GM23338 (cell line): ENCODE measurements around the gene CCL17. TPM values are rescaled to one million over a fixed set of nuclear protein-coding genes. Genes with fewer than 3 reads are reported as not detected.

Experiments
- ATAC-seq: fragments of 200-7000 bp; cut with Tn5 transposase; 3 replicates; pipeline ENCODE4 v1.9.1; 2020
- DNase-seq: peaks from one replicate; pipeline ENCODE4 v3.0.0-alpha.2; 2015; ENCODE audit warnings: low spot score
- H2AFZ ChIP-seq: fragments of 200-600 bp; sonication (generic); 2 replicates; pipeline ENCODE4 v1.8.0; 2016; ENCODE audit warnings: antibody characterized with exemption, mild to moderate bottlenecking, moderate library complexity
- H3F3A ChIP-seq: fragments of 200-600 bp; sonication (generic); replicated peaks from 2 replicates; pipeline ENCODE4 v1.8.0; 2017; ENCODE audit warnings: antibody characterized with exemption, mixed run types, low read depth
- H3K27ac ChIP-seq: fragments of 200-600 bp; sonication (generic); 2 replicates; pipeline ENCODE4 v1.6.1; 2016; ENCODE audit warnings: low read depth
- H3K27me3 ChIP-seq: fragments of 200-600 bp; sonication (generic); 2 replicates; pipeline ENCODE4 v1.8.0; 2016; ENCODE audit warnings: mild to moderate bottlenecking, mixed run types, moderate library complexity; ENCODE audit not compliant: insufficient read depth
- H3K36me3 ChIP-seq: fragments of 200-600 bp; sonication (generic); 2 replicates; pipeline ENCODE4 v1.8.0; 2016; ENCODE audit warnings: mild to moderate bottlenecking; ENCODE audit not compliant: insufficient read depth
- H3K4me1 ChIP-seq: fragments of 200-600 bp; sonication (generic); 2 replicates; pipeline ENCODE4 v1.8.0; 2016; ENCODE audit warnings: mild to moderate bottlenecking, moderate library complexity; ENCODE audit not compliant: insufficient read depth
- H3K4me2 ChIP-seq: fragments of 200-600 bp; sonication (generic); 2 replicates; pipeline ENCODE4 v1.7.1; 2017; ENCODE audit warnings: mixed run types
- H3K4me3 ChIP-seq: fragments of 200-600 bp; sonication (generic); 2 replicates; pipeline ENCODE4 v1.6.1; 2016; ENCODE audit warnings: mixed run types
- H3K79me2 ChIP-seq: fragments of 200-600 bp; sonication (generic); replicated peaks from 2 replicates; pipeline ENCODE4 v1.8.0; 2017; ENCODE audit warnings: mild to moderate bottlenecking; ENCODE audit not compliant: insufficient read depth
- H3K9me2 ChIP-seq: fragments of 200-600 bp; sonication (generic); 2 replicates; pipeline ENCODE4 v1.8.0; 2017; ENCODE audit not compliant: insufficient read depth
- H4K20me1 ChIP-seq: fragments of 200-600 bp; sonication (generic); replicated peaks from 2 replicates; pipeline ENCODE4 v1.8.0; 2017; ENCODE audit warnings: mild to moderate bottlenecking; ENCODE audit not compliant: insufficient read depth
- H3K27ac Mint-ChIP-seq: 2 replicates; pipeline ENCODE4 v1.8.0; 2020; ENCODE audit warnings: inconsistent platforms, mild to moderate bottlenecking, moderate library complexity, mixed read lengths
- H3K27me3 Mint-ChIP-seq: 3 replicates; pipeline ENCODE4 v1.8.0; 2022; ENCODE audit warnings: low read depth, mild to moderate bottlenecking, moderate library complexity, mixed read lengths, inconsistent platforms; ENCODE audit not compliant: insufficient read depth, poor library complexity
- H3K36me3 Mint-ChIP-seq: 3 replicates; pipeline ENCODE4 v1.8.0; 2021; ENCODE audit warnings: low read depth, mild to moderate bottlenecking, inconsistent platforms, moderate library complexity, mixed read lengths
- H3K4me1 Mint-ChIP-seq: 3 replicates; pipeline ENCODE4 v1.8.0; 2020; ENCODE audit warnings: mild to moderate bottlenecking, inconsistent platforms, mixed read lengths
- H3K4me3 Mint-ChIP-seq: 3 replicates; pipeline ENCODE4 v1.8.0; 2021; ENCODE audit warnings: moderate library complexity, mild to moderate bottlenecking, inconsistent platforms, mixed read lengths
- H3K9me3 Mint-ChIP-seq: 3 replicates; pipeline ENCODE4 v1.8.0; 2020; ENCODE audit warnings: moderate library complexity, mild to moderate bottlenecking, inconsistent platforms, mixed read lengths
- CREB1 ChIP-seq: fragments of 250-450 bp; sonication (Bioruptor Pico); IDR thresholded peaks from 2 replicates; pipeline ENCODE4 v1.5.0; 2020; ENCODE audit warnings: low read depth, mild to moderate bottlenecking, moderate library complexity
- REST ChIP-seq: IDR thresholded peaks from one replicate; pipeline ENCODE4 v1.6.1; 2018; ENCODE audit warnings: antibody characterized with exemption; ENCODE audit not compliant: unreplicated experiment
- ZNF462 ChIP-seq: fragments of 250-450 bp; sonication (Bioruptor Pico); IDR thresholded peaks from 2 replicates; pipeline ENCODE4 v1.5.0; 2020; ENCODE audit warnings: mild to moderate bottlenecking, moderate library complexity
- polyA plus RNA-seq: library from polyadenylated mRNA; unstranded; fragments of >200 nt; fragmentation: Nextera tagmentation; extraction: Ambion mirVana; gene quantifications from 2 replicates; pipeline ENCODE4 v1.2.1, GENCODE V29; 2016
- total RNA-seq: library from RNA; depleted of rRNA; stranded (reverse); fragments of >200 nt; shearing (Covaris generic); gene quantifications from 2 replicates; pipeline ENCODE4 v1.2.3, GENCODE V29; 2014
- TF ChIP-seq, protein P1 (sequence below): IDR thresholded peaks from 2 replicates; pipeline ENCODE4 v1.6.1; 2016; ENCODE audit warnings: antibody characterized with exemption

The CCL17 gene
- total and polyA plus RNA-seq, 2 experiments from 2014 or later: not detected

DNA sequence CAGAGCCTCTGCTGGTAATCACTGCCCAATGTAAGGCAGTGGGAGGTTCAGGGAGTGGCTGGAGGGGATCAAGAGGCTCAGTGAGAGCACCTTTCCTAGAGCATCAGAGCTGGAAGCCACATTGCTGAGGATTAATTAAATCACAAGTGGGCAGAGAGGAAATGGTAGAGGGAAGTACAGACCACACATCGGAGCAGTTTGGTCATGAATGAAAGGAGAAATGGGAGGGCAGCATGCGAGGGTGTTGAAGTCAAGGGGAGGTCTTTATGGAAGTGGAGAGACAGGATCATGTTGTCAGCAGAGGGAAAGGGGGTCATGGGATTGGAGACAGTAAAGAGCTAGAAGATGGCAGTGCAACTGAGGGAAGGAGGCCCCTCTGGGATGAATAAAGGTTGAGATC is 2.3 kb downstream of the CCL17 start:
- Mint-ChIP-seq H3K27ac (no peak overlapping the region), H3K9me3 (no peaks in the 10 kb centered on the region), H3K4me3 (no peak overlapping the region), H3K4me1 (peaks cover 5% of the 10 kb centered on the region; the same call in 1 of the 3 replicates), H3K36me3 (no peaks in the 10 kb centered on the region), H3K27me3 (peaks cover 11% of the 10 kb centered on the region)
- Histone ChIP-seq H3K36me3 (no peaks in the 10 kb centered on the region), H3K4me2 (no peak overlapping the region), H2AFZ (no peak overlapping the region), H4K20me1 (no peaks in the 10 kb centered on the region), H3K27ac (no peak overlapping the region), H3K79me2 (no peaks in the 10 kb centered on the region), H3K9me2 (0 out of 2 replicates have a peak, but pooled peaks cover 4% of the 10 kb centered on the region), H3K4me1 (no peaks in the 10 kb centered on the region), H3F3A (no peaks in the 10 kb centered on the region), H3K4me3 (no peak overlapping the region), H3K27me3 (no peaks in the 10 kb centered on the region)
- TF ChIP-seq, protein P1, sequence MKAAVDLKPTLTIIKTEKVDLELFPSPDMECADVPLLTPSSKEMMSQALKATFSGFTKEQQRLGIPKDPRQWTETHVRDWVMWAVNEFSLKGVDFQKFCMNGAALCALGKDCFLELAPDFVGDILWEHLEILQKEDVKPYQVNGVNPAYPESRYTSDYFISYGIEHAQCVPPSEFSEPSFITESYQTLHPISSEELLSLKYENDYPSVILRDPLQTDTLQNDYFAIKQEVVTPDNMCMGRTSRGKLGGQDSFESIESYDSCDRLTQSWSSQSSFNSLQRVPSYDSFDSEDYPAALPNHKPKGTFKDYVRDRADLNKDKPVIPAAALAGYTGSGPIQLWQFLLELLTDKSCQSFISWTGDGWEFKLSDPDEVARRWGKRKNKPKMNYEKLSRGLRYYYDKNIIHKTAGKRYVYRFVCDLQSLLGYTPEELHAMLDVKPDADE: no peak
- TF ChIP-seq ZNF462 (CRISPR knock-in tag) (no peak), REST (no peak), CREB1 (no peak)
- DNase-seq (no peak), ATAC-seq (no peak)
